ENCODE data around the gene CACNA1C. TPM values are rescaled to one million over a fixed set of nuclear protein-coding genes. Genes with fewer than 3 reads are reported as not detected.

CACNA1C gene
- total RNA-seq, 6 donors from 2014 or later = 5.2 to 45.1 (median 8.8) TPM

DNA sequence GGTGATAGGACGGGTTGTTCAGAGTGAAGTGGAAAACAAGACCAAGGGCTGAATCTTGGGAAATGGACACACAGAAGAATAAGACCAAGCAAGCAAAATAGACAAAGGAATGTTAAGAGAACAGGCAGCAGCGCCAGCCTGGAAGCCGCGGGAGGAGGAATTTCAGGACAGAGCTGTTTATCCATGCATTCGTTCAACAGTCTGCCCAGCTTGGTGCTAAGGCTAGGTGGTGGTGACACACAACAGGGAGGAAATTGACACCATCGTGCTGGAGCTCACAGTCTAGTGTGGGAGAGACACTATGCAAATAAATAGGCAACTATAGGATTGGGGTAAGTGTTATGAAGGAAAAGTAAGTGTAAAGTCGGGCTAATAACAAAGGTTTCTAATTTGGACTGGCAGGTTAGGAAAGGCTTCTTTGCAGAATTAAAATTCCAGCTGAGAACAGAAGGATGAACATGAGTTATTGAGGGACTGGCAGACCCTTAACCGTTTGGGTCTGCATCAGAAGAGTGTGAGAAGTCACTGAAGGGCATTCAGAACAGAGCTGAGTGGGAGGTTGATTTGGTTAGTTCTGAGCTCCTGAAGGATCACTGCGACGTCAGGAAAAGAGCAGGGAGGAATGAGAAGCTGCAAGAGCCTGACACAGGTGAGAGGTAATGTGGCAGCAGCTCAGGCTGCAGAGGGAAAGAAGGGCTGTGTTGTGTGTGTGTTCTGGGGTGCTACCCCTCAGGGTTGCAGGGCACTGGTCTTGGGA is 499.4 kb downstream of the CACNA1C start:
- TF ChIP-seq, protein P1, sequence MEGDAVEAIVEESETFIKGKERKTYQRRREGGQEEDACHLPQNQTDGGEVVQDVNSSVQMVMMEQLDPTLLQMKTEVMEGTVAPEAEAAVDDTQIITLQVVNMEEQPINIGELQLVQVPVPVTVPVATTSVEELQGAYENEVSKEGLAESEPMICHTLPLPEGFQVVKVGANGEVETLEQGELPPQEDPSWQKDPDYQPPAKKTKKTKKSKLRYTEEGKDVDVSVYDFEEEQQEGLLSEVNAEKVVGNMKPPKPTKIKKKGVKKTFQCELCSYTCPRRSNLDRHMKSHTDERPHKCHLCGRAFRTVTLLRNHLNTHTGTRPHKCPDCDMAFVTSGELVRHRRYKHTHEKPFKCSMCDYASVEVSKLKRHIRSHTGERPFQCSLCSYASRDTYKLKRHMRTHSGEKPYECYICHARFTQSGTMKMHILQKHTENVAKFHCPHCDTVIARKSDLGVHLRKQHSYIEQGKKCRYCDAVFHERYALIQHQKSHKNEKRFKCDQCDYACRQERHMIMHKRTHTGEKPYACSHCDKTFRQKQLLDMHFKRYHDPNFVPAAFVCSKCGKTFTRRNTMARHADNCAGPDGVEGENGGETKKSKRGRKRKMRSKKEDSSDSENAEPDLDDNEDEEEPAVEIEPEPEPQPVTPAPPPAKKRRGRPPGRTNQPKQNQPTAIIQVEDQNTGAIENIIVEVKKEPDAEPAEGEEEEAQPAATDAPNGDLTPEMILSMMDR (IDR thresholded peaks at IDR 0.05) = no peak
- TF ChIP-seq POLR2AphosphoS5 (IDR thresholded peaks at IDR 0.05) (no peak), POLR2A (IDR thresholded peaks at IDR 0.05) (no peak), EP300 (IDR thresholded peaks at IDR 0.05) (no peak)
- Histone ChIP-seq H3K27ac (no peak overlapping the region), H3K36me3 (peaks cover 0 to 6% (median 0%) of the 10 kb centered on the region in 4 donors), H3K4me1 (no peaks in the 10 kb centered on the region), H3K9me3 (no peaks in the 10 kb centered on the region), H3K4me3 (no peak overlapping the region), H3K27me3 (no peaks in the 10 kb centered on the region)
- 75 to 78% methylated on average over 10 of the region's 10 CpGs for WGBS, 2 donors
- ATAC-seq (ENCODE audit: low FRiP score in 2 of 2) (no peak), DNase-seq (no peak)

DNA sequence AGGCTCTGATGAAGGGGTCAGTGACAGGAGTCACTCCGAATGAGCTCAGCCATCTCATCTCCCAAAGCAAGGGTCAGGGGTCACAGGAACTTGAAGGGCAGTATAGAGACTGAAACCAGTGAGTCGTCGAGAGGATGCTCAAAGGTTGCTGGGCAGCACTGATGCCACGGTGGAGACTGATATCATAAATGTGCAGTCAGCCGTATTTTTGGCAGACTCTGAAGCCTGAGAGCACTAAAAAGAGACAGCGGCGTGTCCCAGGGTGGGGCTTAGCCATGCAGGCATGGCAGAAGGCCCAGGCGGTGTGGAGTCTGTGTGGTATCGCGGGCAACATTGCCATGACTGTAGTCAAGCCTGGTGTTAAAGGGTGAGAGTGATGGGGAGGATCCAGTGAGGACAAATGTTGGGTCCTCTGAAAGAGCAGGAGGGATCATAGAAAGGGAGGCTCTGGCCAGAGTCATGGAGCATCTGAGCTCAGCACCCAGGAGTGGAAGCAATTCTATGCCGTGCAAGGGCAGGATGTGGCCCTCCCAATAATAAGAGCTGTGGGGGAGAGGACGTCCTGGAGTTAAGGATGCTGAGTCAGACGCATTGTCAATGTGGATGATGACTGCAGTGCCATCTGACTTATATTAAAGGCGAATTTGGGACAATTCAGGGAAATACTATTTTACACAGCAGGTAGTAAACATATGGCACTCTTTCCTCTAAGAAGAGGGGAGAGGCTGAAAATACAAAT is 500.8 kb downstream of the CACNA1C start:
- H3K4me1 ChIP-seq = no peaks in the 10 kb centered on the region
- no peaks in the 10 kb centered on the region for H3K9me3 ChIP-seq
- H3K27me3 ChIP-seq = no peaks in the 10 kb centered on the region
- 81 to 84% methylated on average over 14 of the region's 14 CpGs for WGBS, 2 donors
- no peak overlapping the region for H3K27ac ChIP-seq
- no peak for DNase-seq
- no peak overlapping the region for H3K4me3 ChIP-seq
- peaks cover 0 to 13% (median 0%) of the 10 kb centered on the region in 4 donors for H3K36me3 ChIP-seq
- no peak for TF ChIP-seq EP300 (IDR thresholded peaks at IDR 0.05)
- no peak for TF ChIP-seq POLR2A (IDR thresholded peaks at IDR 0.05)
- TF ChIP-seq, protein P1 (IDR thresholded peaks at IDR 0.05) = no peak
- ATAC-seq (ENCODE audit: low FRiP score in 2 of 2) = no peak

DNA sequence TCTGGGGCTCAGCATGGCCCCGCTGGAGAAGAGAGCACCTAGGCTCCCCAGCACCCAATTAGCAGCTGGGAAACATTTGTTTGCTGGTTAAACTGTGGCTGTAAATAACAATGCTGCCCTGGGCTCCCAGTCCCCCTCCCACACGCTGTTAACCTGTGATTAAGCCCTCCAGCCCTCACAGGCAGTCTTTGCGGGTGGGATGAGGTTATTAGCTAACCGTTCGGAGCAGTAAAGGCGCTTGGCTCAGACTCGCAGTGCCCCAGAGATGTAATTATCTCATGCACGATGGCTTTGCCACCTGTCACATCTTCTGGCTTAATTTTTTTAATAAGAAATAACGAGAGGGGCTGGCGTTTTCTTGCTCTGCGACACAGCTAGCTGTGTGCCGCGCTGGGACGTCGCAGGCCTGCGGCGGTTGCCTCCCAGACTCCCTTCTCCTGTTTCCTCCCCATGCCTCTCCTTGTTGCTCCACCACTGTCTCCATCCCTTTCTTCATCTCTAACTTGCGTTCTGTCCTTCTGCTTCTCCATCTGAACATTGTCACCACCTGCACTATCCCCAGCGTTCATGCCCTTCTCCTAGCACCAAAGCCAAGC is 502.8 kb downstream of the CACNA1C start:
- H3K9me3 ChIP-seq = no peaks in the 10 kb centered on the region
- H3K4me1 ChIP-seq = no peaks in the 10 kb centered on the region
- TF ChIP-seq POLR2AphosphoS5 (IDR thresholded peaks at IDR 0.05) (no peak), EP300 (IDR thresholded peaks at IDR 0.05) (no peak), POLR2A (IDR thresholded peaks at IDR 0.05) (no peak)
- TF ChIP-seq, protein P1 (IDR thresholded peaks at IDR 0.05) = no peak
- H3K36me3 ChIP-seq = peaks cover 0 to 13% (median 0%) of the 10 kb centered on the region in 4 donors
- no peak overlapping the region for H3K4me3 ChIP-seq
- DNase-seq (peak in 1 of 2 donors; percentile 58), ATAC-seq (ENCODE audit: low FRiP score in 2 of 2) (no peak)
- H3K27ac ChIP-seq = no peak overlapping the region
- no peaks in the 10 kb centered on the region for H3K27me3 ChIP-seq
- 86 to 88% methylated on average over 18 to 19 of the region's 19 CpGs for WGBS, 2 donors

DNA sequence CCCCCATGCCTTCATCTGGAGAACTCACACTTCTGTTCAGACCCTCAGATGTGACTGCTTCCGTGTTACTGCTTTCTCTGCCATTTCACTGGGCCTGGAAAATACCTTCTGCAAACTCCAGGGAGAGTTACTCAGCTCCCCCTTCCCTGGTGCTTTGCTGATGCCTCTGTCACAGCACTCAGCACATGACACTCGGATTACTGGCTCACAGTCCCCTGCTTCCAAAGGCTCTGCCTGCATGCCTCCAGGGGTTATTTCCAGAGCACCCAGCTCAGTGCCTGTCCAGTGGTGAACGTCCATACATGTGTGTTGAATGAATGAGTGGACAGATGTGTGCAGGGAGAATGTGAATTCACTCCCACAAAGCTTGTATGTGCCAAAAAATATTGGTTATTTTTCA is 504.8 kb downstream of the CACNA1C start:
- no peaks in the 10 kb centered on the region for H3K27me3 ChIP-seq
- ATAC-seq (ENCODE audit: low FRiP score in 2 of 2) (no peak), DNase-seq (no peak)
- H3K9me3 ChIP-seq = no peaks in the 10 kb centered on the region
- H3K36me3 ChIP-seq = peaks cover 0 to 13% (median 0%) of the 10 kb centered on the region in 4 donors
- 73 to 91% methylated on average over 3 of the region's 3 CpGs for WGBS, 2 donors
- no peak overlapping the region for H3K27ac ChIP-seq
- no peak overlapping the region for H3K4me3 ChIP-seq
- H3K4me1 ChIP-seq = peaks cover 0 to 8% (median 0%) of the 10 kb centered on the region in 4 donors
- TF ChIP-seq, protein P1 (IDR thresholded peaks at IDR 0.05) = no peak
- TF ChIP-seq POLR2AphosphoS5 (IDR thresholded peaks at IDR 0.05) (no peak), EP300 (IDR thresholded peaks at IDR 0.05) (no peak), POLR2A (IDR thresholded peaks at IDR 0.05) (no peak)

All from upper lobe of left lung (tissue), 6 donors.